H1 (cell line): ENCODE data around the gene RNF212. TPM values are rescaled to one million over a fixed set of nuclear protein-coding genes. Genes with fewer than 3 reads are reported as not detected.

Source experiments
- CTCF ChIA-PET: fragments of 300-600 bp; sonication (Branson Sonifier 250); formaldehyde crosslinking; loops from one replicate; lab custom pipeline; 2021; ENCODE audit not compliant: partially characterized antibody; lab: Charles Lee
- POLR2A ChIA-PET: fragments of 300-600 bp; sonication (Branson Sonifier 250); formaldehyde crosslinking; loops from one replicate; lab custom pipeline; 2021; ENCODE audit warnings: inconsistent platforms; ENCODE audit not compliant: partially characterized antibody; lab: Charles Lee
- DNase-seq, 2 experiments: peaks; one replicate each; pipeline versions ENCODE4 v3.0.0 to v3.0.0-alpha.2; 2010 to 2022; ENCODE audit warnings: low spot score in 2 of 2, low read depth in 1 of 2, mixed read lengths in 1 of 2
- FAIRE-seq: peaks from 2 replicates; lab custom pipeline; 2011; peaks lifted over from hg19 to GRCh38; lab: Jason Lieb, UNC
- H2AFZ ChIP-seq: 2 replicates; pipeline ENCODE4 v1.8.1; 2012; ENCODE audit warnings: low read length, inconsistent platforms
- H2AK5ac ChIP-seq: 2 replicates; pipeline ENCODE4 v1.6.1; 2013; ENCODE audit warnings: low read depth, low read length
- H2BK120ac ChIP-seq: replicated peaks from 2 replicates; pipeline ENCODE3; 2013; ENCODE audit warnings: low read depth, low read length, inconsistent platforms
- H2BK12ac ChIP-seq: 2 replicates; pipeline ENCODE4 v1.6.1; 2013; ENCODE audit warnings: low read depth, low read length
- H2BK15ac ChIP-seq: 2 replicates; pipeline ENCODE4 v1.6.1; 2013; ENCODE audit warnings: low read length
- H2BK20ac ChIP-seq: 2 replicates; pipeline ENCODE4 v1.6.1; 2013; ENCODE audit warnings: low read length
- H2BK5ac ChIP-seq: 2 replicates; pipeline ENCODE4 v1.6.1; 2013; ENCODE audit warnings: low read depth, low read length
- H3K14ac ChIP-seq: 2 replicates; pipeline ENCODE4 v1.6.1; 2013; ENCODE audit warnings: inconsistent platforms; ENCODE audit not compliant: insufficient read length
- H3K18ac ChIP-seq: 2 replicates; pipeline ENCODE4 v1.6.1; 2013; ENCODE audit warnings: low read length; ENCODE audit errors: extremely low read depth
- H3K23ac ChIP-seq: 2 replicates; pipeline ENCODE4 v1.6.1; 2013; ENCODE audit warnings: inconsistent platforms; ENCODE audit not compliant: insufficient read length
- H3K23me2 ChIP-seq: 2 replicates; pipeline ENCODE4 v1.6.1; 2013; ENCODE audit warnings: low read depth, low read length
- H3K27ac ChIP-seq: 2 replicates; pipeline ENCODE4 v1.6.1; 2011; ENCODE audit warnings: low read depth, low read length, inconsistent platforms
- H3K27me3 ChIP-seq, 4 experiments: replicated peaks in 1 of 4; 1 replicate in 1 of 4; 2 replicates in 3 of 4; pipeline versions ENCODE4 v1.6.1 to v1.8.1; 2011 to 2013; ENCODE audit warnings: low read length in 3 of 4, mild to moderate bottlenecking in 3 of 4, inconsistent platforms in 2 of 4, mixed read lengths in 2 of 4, moderate library complexity in 1 of 4; ENCODE audit not compliant: control insufficient read depth in 3 of 4, insufficient read depth in 3 of 4; ENCODE audit errors: extremely low read depth in 1 of 4
- H3K36me3 ChIP-seq, 4 experiments: 2 replicates each; pipeline versions ENCODE4 v1.6.1 to v1.8.1; 2011 to 2013; ENCODE audit warnings: mild to moderate bottlenecking in 4 of 4, low read length in 3 of 4, moderate library complexity in 2 of 4, control low read depth in 1 of 4, inconsistent platforms in 1 of 4; ENCODE audit not compliant: insufficient read depth in 4 of 4, control insufficient read depth in 2 of 4
- H3K4ac ChIP-seq: replicated peaks from 2 replicates; pipeline ENCODE3; 2013; ENCODE audit warnings: low read length, low read depth, mixed read lengths, inconsistent platforms; ENCODE audit not compliant: insufficient read length
- H3K4me1 ChIP-seq, 4 experiments: replicated peaks in 1 of 4; 1 replicate in 1 of 4; 2 replicates in 3 of 4; pipeline versions ENCODE4 v1.6.1 to v1.8.1; 2011 to 2013; ENCODE audit warnings: low read length in 3 of 4, inconsistent platforms in 2 of 4, mixed read lengths in 1 of 4; ENCODE audit not compliant: insufficient read depth in 4 of 4, control insufficient read depth in 3 of 4
- H3K4me2 ChIP-seq, 2 experiments: 2 replicates each; pipeline versions ENCODE4 v1.6.1 to v1.8.1; 2011 to 2013; ENCODE audit warnings: low read depth in 2 of 2, low read length in 2 of 2, control low read depth in 1 of 2, inconsistent platforms in 1 of 2, mild to moderate bottlenecking in 1 of 2; ENCODE audit not compliant: insufficient read depth in 1 of 2
- H3K4me3 ChIP-seq, 4 experiments: fragments of 200-600, 300-600 bp in 1 of 4; sonication (generic), shearing (Covaris generic), sonication (Bioruptor Twin) in 1 of 4; 2 replicates each; pipeline versions ENCODE4 v1.5.1 to v1.8.1; 2011 to 2016; ENCODE audit warnings: low read length in 4 of 4, low read depth in 3 of 4, control low read depth in 2 of 4, inconsistent platforms in 2 of 4, mild to moderate bottlenecking in 2 of 4, mixed read lengths in 1 of 4, moderate library complexity in 1 of 4; ENCODE audit not compliant: insufficient read depth in 2 of 4; ENCODE audit errors: extremely low read depth in 1 of 4
- H3K56ac ChIP-seq: replicated peaks from 2 replicates; pipeline ENCODE3; 2013; ENCODE audit warnings: low read depth, mild to moderate bottlenecking, mixed read lengths, low read length, inconsistent platforms; ENCODE audit not compliant: insufficient read length
- H3K79me1 ChIP-seq: 2 replicates; pipeline ENCODE4 v1.6.1; 2013; ENCODE audit warnings: low read depth, low read length, control low read depth
- H3K79me2 ChIP-seq, 2 experiments: 2 replicates each; pipeline versions ENCODE4 v1.6.1 to v1.8.1; 2012 to 2013; ENCODE audit warnings: low read length in 2 of 2, mild to moderate bottlenecking in 2 of 2, inconsistent platforms in 1 of 2; ENCODE audit not compliant: insufficient read depth in 2 of 2, control insufficient read depth in 1 of 2
- H3K9ac ChIP-seq, 4 experiments: replicated peaks in 1 of 4; 1 replicate in 1 of 4; 2 replicates in 3 of 4; pipeline versions ENCODE4 v1.6.1 to v1.8.1; 2011 to 2013; ENCODE audit warnings: low read depth in 3 of 4, low read length in 3 of 4, control low read depth in 2 of 4, mild to moderate bottlenecking in 2 of 4, moderate library complexity in 2 of 4, inconsistent platforms in 1 of 4; ENCODE audit errors: extremely low read depth in 1 of 4
- H3K9me3 ChIP-seq, 2 experiments: 2 replicates each; pipeline versions ENCODE4 v1.6.1 to v1.8.1; 2012 to 2013; ENCODE audit warnings: mild to moderate bottlenecking in 2 of 2, moderate library complexity in 2 of 2, control low read depth in 1 of 2, inconsistent platforms in 1 of 2, low read depth in 1 of 2, low read length in 1 of 2, mixed read lengths in 1 of 2; ENCODE audit not compliant: insufficient read depth in 2 of 2
- H4K20me1 ChIP-seq, 2 experiments: replicated peaks in 1 of 2; 2 replicates each; pipeline versions ENCODE3 to v1.8.1; 2011 to 2013; ENCODE audit warnings: inconsistent platforms in 2 of 2, low read length in 2 of 2, mild to moderate bottlenecking in 1 of 2; ENCODE audit not compliant: insufficient read depth in 2 of 2, control insufficient read depth in 1 of 2
- H4K5ac ChIP-seq: 2 replicates; pipeline ENCODE4 v1.6.1; 2013; ENCODE audit warnings: low read length, low read depth, mixed read lengths, inconsistent platforms; ENCODE audit not compliant: insufficient read length
- H4K8ac ChIP-seq: 2 replicates; pipeline ENCODE4 v1.8.0; 2013; ENCODE audit warnings: mild to moderate bottlenecking, moderate library complexity, low read length, inconsistent platforms; ENCODE audit not compliant: insufficient read depth; ENCODE audit errors: extremely low read depth
- H4K91ac ChIP-seq: replicated peaks from 2 replicates; pipeline ENCODE3; 2013; ENCODE audit warnings: low read length, mixed read lengths, inconsistent platforms; ENCODE audit not compliant: insufficient read length
- EGR1 ChIP-seq: IDR thresholded peaks from 2 replicates; pipeline ENCODE4 v1.6.1; 2011; ENCODE audit warnings: low read depth, low read length, borderline replicate concordance
- EZH2 ChIP-seq: fragments of 200-600 bp; sonication (generic); IDR thresholded peaks from 2 replicates; pipeline ENCODE4 v1.7.1; 2012; ENCODE audit warnings: low read depth, mild to moderate bottlenecking, moderate library complexity, low read length, inconsistent platforms; ENCODE audit not compliant: severe bottlenecking
- HDAC2 ChIP-seq, 2 experiments: fragments of 300-600 bp in 1 of 2; sonication (generic) in 1 of 2; IDR thresholded peaks; 2 replicates each; pipeline ENCODE4 v1.6.1; 2011 to 2012; ENCODE audit warnings: low read depth in 2 of 2, low read length in 2 of 2, mild to moderate bottlenecking in 2 of 2, moderate library complexity in 2 of 2, borderline replicate concordance in 1 of 2, inconsistent platforms in 1 of 2
- HDAC6 ChIP-seq: IDR thresholded peaks from one replicate; pipeline ENCODE4 v1.7.1; 2012; ENCODE audit warnings: low read depth, mild to moderate bottlenecking, inconsistent platforms, low read length, moderate library complexity
- JUN ChIP-seq: IDR thresholded peaks from 2 replicates; pipeline ENCODE4 v1.6.1; 2011; ENCODE audit warnings: low read depth, mild to moderate bottlenecking, improper control_type of control experiment, low read length
- JUND ChIP-seq: IDR thresholded peaks from 2 replicates; pipeline ENCODE4 v1.6.1; 2011; ENCODE audit warnings: mild to moderate bottlenecking, improper control_type of control experiment, low read length
- PHF8 ChIP-seq: fragments of 200-600 bp; sonication (generic); conservative IDR thresholded peaks from 2 replicates; pipeline ENCODE4 v1.7.1; 2012; ENCODE audit warnings: low read depth, mild to moderate bottlenecking, inconsistent platforms, low read length, moderate library complexity
- POLR2AphosphoS5 ChIP-seq: IDR thresholded peaks from 2 replicates; pipeline ENCODE4 v1.6.1; 2011; ENCODE audit warnings: low read depth, low read length
- RFX5 ChIP-seq: IDR thresholded peaks from 2 replicates; pipeline ENCODE4 v1.6.1; 2011; ENCODE audit warnings: low read depth, low read length, improper control_type of control experiment, borderline replicate concordance
- RXRA ChIP-seq: IDR thresholded peaks from 2 replicates; pipeline ENCODE4 v1.6.1; 2011; ENCODE audit warnings: low read depth, mild to moderate bottlenecking, low read length, moderate library complexity; ENCODE audit not compliant: insufficient read depth
- SIX5 ChIP-seq: IDR thresholded peaks from 2 replicates; pipeline ENCODE4 v1.6.1; 2011; ENCODE audit warnings: mild to moderate bottlenecking, low read depth, low read length
- USF2 ChIP-seq: IDR thresholded peaks from 2 replicates; pipeline ENCODE4 v1.6.1; 2011; ENCODE audit warnings: low read length, improper control_type of control experiment
- ZNF274 ChIP-seq: IDR thresholded peaks from 2 replicates; pipeline ENCODE4 v1.7.0; 2012; ENCODE audit warnings: low read length, borderline replicate concordance; ENCODE audit errors: extremely low read depth
- WGBS, 2 experiments: shearing (Covaris generic) in 1 of 2; methylation state at CpG; one replicate each; pipeline versions ENCODE4 v1.1.6 to v1.1.7; 2013 to 2015; ENCODE audit warnings: low lambda C conversion rate in 2 of 2, mixed read lengths in 2 of 2, inconsistent platforms in 1 of 2, low coverage in 1 of 2, missing lambda C conversion rate in 1 of 2; ENCODE audit not compliant: insufficient replicate concordance in 2 of 2, insufficient coverage in 1 of 2, insufficient read length in 1 of 2; ENCODE audit errors: extremely low coverage in 1 of 2, missing lambda C conversion rate in 1 of 2; 5-methylcytosine and 5-hydroxymethylcytosine counted together
- polyA plus RNA-seq, 7 experiments: library from polyadenylated mRNA; depleted of rRNA in 3 of 7; stranded (reverse) in 5 of 7; unstranded in 2 of 7; fragments of >200 nt in 5 of 7; fragments of 200-250 nt in 2 of 7; gene quantifications; 1 replicate in 5 of 7; 2 replicates in 1 of 7; 4 replicates in 1 of 7; pipeline versions ENCODE4 v1.2.1 to v1.2.3, GENCODE V29; 2011 to 2013; ENCODE audit warnings: missing spikeins in 2 of 7, mixed read lengths in 2 of 7
- total RNA-seq: library from RNA; stranded (reverse); fragmentation: NEBNext Ultra II Directional; extraction: Animal tissue kit (Norgen Biotek cat#: 25700); gene quantifications from 2 replicates; pipeline ENCODE4 v1.2.1, GENCODE V29; 2021

The RNF212 gene
- total and polyA plus RNA-seq, 2 of the 8 experiments (the other 6 are each of a cell fraction or from before 2014, with no cell fraction given): 3.4 to 5.4 TPM

- H3K9ac ChIP-seq: no peak overlapping the region
- H3K14ac ChIP-seq: no peak overlapping the region
- DNase-seq (no peak), FAIRE-seq (no peak)
- H2AFZ ChIP-seq: no peak overlapping the region
- H2BK15ac ChIP-seq: no peak overlapping the region
- no peak overlapping the region for H3K4me2 ChIP-seq
- H2BK20ac ChIP-seq: no peak overlapping the region
- no peak overlapping the region for H2BK5ac ChIP-seq
- no peaks in the 10 kb centered on the region; the same call in 1 of the 2 replicates for H3K79me1 ChIP-seq
- no peak overlapping the region for H2BK12ac ChIP-seq
- H3K27ac ChIP-seq: no peak overlapping the region
- no peak overlapping the region for H2AK5ac ChIP-seq
- H4K20me1 ChIP-seq: no peaks in the 10 kb centered on the region
- H3K23ac ChIP-seq: no peak overlapping the region
- no peaks in the 10 kb centered on the region for H3K36me3 ChIP-seq
- H3K79me2 ChIP-seq: no peaks in the 10 kb centered on the region
- no peaks in the 10 kb centered on the region for H3K4me1 ChIP-seq
- H4K91ac ChIP-seq: no peak overlapping the region
- no peak overlapping the region for H3K4me3 ChIP-seq
- no peaks in the 10 kb centered on the region for H3K27me3 ChIP-seq
- H3K4ac ChIP-seq: no peak overlapping the region
- 85% methylated on average over 2 of the region's 2 CpGs; no CpG with 5 or more reads in 1 of the 2 experiments for WGBS, 2 experiments
- CTCF ChIA-PET: interaction anchor here (1.2 kb wide), 1 partner anchor 14 kb away, joined by 4 read pairs; no protein-coding TSS in a partner anchor
- POLR2A ChIA-PET: no interaction called here
- no peak overlapping the region for H3K56ac ChIP-seq
- H3K18ac ChIP-seq: no peak overlapping the region
- H2BK120ac ChIP-seq: no peak overlapping the region
- H3K9me3 ChIP-seq: peaks cover 6 to 8% of the 10 kb centered on the region in 2 experiments; a peak in 3 of 4 replicates
- no peaks in the 10 kb centered on the region for H3K23me2 ChIP-seq
- H4K8ac ChIP-seq: no peak overlapping the region
- H4K5ac ChIP-seq: no peak overlapping the region
- no peak for TF ChIP-seq ZNF274
- TF ChIP-seq RXRA: no peak
- TF ChIP-seq HDAC6: no peak
- no peak for TF ChIP-seq PHF8
- no peak for TF ChIP-seq USF2
- no peak for TF ChIP-seq HDAC2 (IDR thresholded peaks at IDR 0.05; ENCODE audit: borderline replicate concordance in 1 of 2, low read depth in 2 of 2, low read length in 2 of 2)
- TF ChIP-seq JUND: no peak
- TF ChIP-seq RFX5: no peak
- no peak for TF ChIP-seq JUN
- no peak for TF ChIP-seq EZH2
- TF ChIP-seq EGR1: no peak
- no peak for TF ChIP-seq SIX5
- TF ChIP-seq POLR2AphosphoS5: no peak
Observed at GRCh38 chr4:1137850-1138249, 24.5 kb upstream of the RNF212 start.
